K562 (cell line): ENCODE data around the gene STK16. TPM values are rescaled to one million over a fixed set of nuclear protein-coding genes. Genes with fewer than 3 reads are reported as not detected.

ENCODE experiments used
- ADNP ChIP-seq: fragments of 200-800 bp; sonication (Bioruptor generic); IDR thresholded peaks from 2 replicates; pipeline ENCODE4 v1.6.1; 2016; ENCODE audit warnings: missing genetic modification characterization, missing compliant biosample characterization
- BCOR ChIP-seq: fragments of 450-650 bp; IDR thresholded peaks from 2 replicates; pipeline ENCODE4 v1.6.1; 2016
- CBX3 ChIP-seq, 2 experiments: IDR thresholded peaks; 1 replicate in 1 of 2; 2 replicates in 1 of 2; pipeline ENCODE4 v1.6.1; 2012; ENCODE audit warnings: inconsistent platforms in 2 of 2, low read length in 2 of 2, borderline replicate concordance in 1 of 2, control low read depth in 1 of 2
- CXXC5 ChIP-seq: fragments of 250-450 bp; sonication (Bioruptor Pico); IDR thresholded peaks from 2 replicates; pipeline ENCODE4 v1.8.0; 2022; ENCODE audit warnings: inconsistent platforms, mild to moderate bottlenecking, moderate library complexity
- HDAC1 ChIP-seq, 2 experiments: fragments of 450-650 bp; IDR thresholded peaks; 2 replicates each; pipeline ENCODE4 v1.6.1; 2016 to 2017; ENCODE audit warnings: inconsistent platforms in 1 of 2, mild to moderate bottlenecking in 1 of 2, moderate library complexity in 1 of 2
- KDM1A ChIP-seq, 2 experiments: fragments of 450-650 bp; IDR thresholded peaks; 2 replicates each; pipeline ENCODE4 v1.6.1; 2016; ENCODE audit warnings: mild to moderate bottlenecking in 2 of 2
- RBM25 ChIP-seq: fragments of 200-400 bp; formaldehyde crosslinking; IDR thresholded peaks from 2 replicates; pipeline ENCODE4 v1.6.1; 2018; ENCODE audit warnings: low read length, low read depth, moderate library complexity; ENCODE audit not compliant: severe bottlenecking
- RCOR1 ChIP-seq, 2 experiments: IDR thresholded peaks; 2 replicates each; pipeline ENCODE4 v1.6.1; 2012; ENCODE audit warnings: low read depth in 2 of 2, low read length in 2 of 2, borderline replicate concordance in 1 of 2, improper control_type of control experiment in 1 of 2
- SMARCA5 ChIP-seq: fragments of 450-650 bp; IDR thresholded peaks from 2 replicates; pipeline ENCODE4 v1.6.1; 2016
- TFAM ChIP-seq: fragments of 250-450 bp; sonication (Bioruptor Pico); conservative IDR thresholded peaks from 2 replicates; pipeline ENCODE4 v1.5.0; 2021; ENCODE audit warnings: mild to moderate bottlenecking, moderate library complexity
- ZC3H4 ChIP-seq: sonication (generic); formaldehyde crosslinking; IDR thresholded peaks from 2 replicates; pipeline ENCODE4 v1.9.0; 2021; ENCODE audit warnings: missing genetic modification reagents, borderline replicate concordance
- ZNF24 ChIP-seq: fragments of 450-650 bp; IDR thresholded peaks from 2 replicates; pipeline ENCODE4 v1.6.1; 2016
- ZNF79 ChIP-seq: fragments of 250-450 bp; sonication (Bioruptor Pico); IDR thresholded peaks from 2 replicates; pipeline ENCODE4 v1.4.0; 2020; ENCODE audit warnings: low read depth, mild to moderate bottlenecking, moderate library complexity
- polyA plus RNA-seq, 8 experiments: library from polyadenylated mRNA; depleted of rRNA in 4 of 8; stranded (reverse) in 5 of 8; unstranded in 3 of 8; fragments of >200 nt; fragmentation: Nextera tagmentation in 2 of 8; fragmentation: Illumina TruSeq in 1 of 8; extraction: Ambion mirVana in 2 of 8; extraction: Trizol in 1 of 8; gene quantifications; 2 replicates each; pipeline versions ENCODE4 v1.2.1 to v1.2.3, GENCODE V29; 2011 to 2014; ENCODE audit warnings: inconsistent platforms in 1 of 8, missing spikeins in 1 of 8
- total RNA-seq, 7 experiments: library from RNA; depleted of rRNA in 6 of 7; stranded (reverse); fragments of >200 nt in 6 of 7; fragmentation: Illumina TruSeq in 2 of 7; extraction: Trizol in 2 of 7; gene quantifications; 2 replicates each; pipeline versions ENCODE4 v1.2.1 to v1.2.3, GENCODE V29; 2011 to 2021; ENCODE audit warnings: low replicate concordance in 1 of 7
- TF ChIP-seq, protein P1 (sequence below): fragments of 450-650 bp; IDR thresholded peaks from 2 replicates; pipeline ENCODE4 v1.6.1; 2016; ENCODE audit warnings: mild to moderate bottlenecking, moderate library complexity

The STK16 gene
- total and polyA plus RNA-seq, 9 of the 15 experiments (the other 6 are each of a cell fraction or from before 2014, with no cell fraction given), result 5.4 to 36.2 (median 17.8) TPM

DNA sequence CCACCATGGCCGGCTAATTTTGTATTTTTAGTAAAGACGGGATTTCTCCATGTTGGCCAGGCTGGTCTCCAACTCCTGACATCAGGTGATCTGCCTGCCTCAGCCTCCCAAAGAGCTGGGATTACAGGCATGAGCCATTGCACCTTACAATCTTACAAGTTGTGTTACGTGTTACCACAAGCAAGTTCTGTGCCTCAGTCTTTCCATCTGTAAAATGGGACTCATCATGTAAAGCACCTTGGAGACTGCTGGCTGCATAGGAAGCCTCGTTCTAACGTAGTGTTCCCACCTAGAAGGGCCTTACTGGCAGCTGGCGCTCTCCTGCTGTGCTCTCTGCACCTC, 43.9 kb downstream of the STK16 start (continued):
- peak; percentile 88 for TF ChIP-seq ADNP (tag)
- no peak for TF ChIP-seq ZC3H4 (CRISPR knock-in tag)
- TF ChIP-seq CBX3 (IDR thresholded peaks at IDR 0.05; ENCODE audit: borderline replicate concordance in 1 of 2, low read length in 2 of 2), result peak in 1 of 2 experiments; percentile 41; a peak in 1 of 3 replicates
- TF ChIP-seq, protein P1, sequence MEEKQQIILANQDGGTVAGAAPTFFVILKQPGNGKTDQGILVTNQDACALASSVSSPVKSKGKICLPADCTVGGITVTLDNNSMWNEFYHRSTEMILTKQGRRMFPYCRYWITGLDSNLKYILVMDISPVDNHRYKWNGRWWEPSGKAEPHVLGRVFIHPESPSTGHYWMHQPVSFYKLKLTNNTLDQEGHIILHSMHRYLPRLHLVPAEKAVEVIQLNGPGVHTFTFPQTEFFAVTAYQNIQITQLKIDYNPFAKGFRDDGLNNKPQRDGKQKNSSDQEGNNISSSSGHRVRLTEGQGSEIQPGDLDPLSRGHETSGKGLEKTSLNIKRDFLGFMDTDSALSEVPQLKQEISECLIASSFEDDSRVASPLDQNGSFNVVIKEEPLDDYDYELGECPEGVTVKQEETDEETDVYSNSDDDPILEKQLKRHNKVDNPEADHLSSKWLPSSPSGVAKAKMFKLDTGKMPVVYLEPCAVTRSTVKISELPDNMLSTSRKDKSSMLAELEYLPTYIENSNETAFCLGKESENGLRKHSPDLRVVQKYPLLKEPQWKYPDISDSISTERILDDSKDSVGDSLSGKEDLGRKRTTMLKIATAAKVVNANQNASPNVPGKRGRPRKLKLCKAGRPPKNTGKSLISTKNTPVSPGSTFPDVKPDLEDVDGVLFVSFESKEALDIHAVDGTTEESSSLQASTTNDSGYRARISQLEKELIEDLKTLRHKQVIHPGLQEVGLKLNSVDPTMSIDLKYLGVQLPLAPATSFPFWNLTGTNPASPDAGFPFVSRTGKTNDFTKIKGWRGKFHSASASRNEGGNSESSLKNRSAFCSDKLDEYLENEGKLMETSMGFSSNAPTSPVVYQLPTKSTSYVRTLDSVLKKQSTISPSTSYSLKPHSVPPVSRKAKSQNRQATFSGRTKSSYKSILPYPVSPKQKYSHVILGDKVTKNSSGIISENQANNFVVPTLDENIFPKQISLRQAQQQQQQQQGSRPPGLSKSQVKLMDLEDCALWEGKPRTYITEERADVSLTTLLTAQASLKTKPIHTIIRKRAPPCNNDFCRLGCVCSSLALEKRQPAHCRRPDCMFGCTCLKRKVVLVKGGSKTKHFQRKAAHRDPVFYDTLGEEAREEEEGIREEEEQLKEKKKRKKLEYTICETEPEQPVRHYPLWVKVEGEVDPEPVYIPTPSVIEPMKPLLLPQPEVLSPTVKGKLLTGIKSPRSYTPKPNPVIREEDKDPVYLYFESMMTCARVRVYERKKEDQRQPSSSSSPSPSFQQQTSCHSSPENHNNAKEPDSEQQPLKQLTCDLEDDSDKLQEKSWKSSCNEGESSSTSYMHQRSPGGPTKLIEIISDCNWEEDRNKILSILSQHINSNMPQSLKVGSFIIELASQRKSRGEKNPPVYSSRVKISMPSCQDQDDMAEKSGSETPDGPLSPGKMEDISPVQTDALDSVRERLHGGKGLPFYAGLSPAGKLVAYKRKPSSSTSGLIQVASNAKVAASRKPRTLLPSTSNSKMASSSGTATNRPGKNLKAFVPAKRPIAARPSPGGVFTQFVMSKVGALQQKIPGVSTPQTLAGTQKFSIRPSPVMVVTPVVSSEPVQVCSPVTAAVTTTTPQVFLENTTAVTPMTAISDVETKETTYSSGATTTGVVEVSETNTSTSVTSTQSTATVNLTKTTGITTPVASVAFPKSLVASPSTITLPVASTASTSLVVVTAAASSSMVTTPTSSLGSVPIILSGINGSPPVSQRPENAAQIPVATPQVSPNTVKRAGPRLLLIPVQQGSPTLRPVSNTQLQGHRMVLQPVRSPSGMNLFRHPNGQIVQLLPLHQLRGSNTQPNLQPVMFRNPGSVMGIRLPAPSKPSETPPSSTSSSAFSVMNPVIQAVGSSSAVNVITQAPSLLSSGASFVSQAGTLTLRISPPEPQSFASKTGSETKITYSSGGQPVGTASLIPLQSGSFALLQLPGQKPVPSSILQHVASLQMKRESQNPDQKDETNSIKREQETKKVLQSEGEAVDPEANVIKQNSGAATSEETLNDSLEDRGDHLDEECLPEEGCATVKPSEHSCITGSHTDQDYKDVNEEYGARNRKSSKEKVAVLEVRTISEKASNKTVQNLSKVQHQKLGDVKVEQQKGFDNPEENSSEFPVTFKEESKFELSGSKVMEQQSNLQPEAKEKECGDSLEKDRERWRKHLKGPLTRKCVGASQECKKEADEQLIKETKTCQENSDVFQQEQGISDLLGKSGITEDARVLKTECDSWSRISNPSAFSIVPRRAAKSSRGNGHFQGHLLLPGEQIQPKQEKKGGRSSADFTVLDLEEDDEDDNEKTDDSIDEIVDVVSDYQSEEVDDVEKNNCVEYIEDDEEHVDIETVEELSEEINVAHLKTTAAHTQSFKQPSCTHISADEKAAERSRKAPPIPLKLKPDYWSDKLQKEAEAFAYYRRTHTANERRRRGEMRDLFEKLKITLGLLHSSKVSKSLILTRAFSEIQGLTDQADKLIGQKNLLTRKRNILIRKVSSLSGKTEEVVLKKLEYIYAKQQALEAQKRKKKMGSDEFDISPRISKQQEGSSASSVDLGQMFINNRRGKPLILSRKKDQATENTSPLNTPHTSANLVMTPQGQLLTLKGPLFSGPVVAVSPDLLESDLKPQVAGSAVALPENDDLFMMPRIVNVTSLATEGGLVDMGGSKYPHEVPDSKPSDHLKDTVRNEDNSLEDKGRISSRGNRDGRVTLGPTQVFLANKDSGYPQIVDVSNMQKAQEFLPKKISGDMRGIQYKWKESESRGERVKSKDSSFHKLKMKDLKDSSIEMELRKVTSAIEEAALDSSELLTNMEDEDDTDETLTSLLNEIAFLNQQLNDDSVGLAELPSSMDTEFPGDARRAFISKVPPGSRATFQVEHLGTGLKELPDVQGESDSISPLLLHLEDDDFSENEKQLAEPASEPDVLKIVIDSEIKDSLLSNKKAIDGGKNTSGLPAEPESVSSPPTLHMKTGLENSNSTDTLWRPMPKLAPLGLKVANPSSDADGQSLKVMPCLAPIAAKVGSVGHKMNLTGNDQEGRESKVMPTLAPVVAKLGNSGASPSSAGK, result no peak
- TF ChIP-seq BCOR, result peak; percentile 96
- TF ChIP-seq KDM1A (IDR thresholded peaks at IDR 0.05), result peak; percentile 76 to 93
- TF ChIP-seq RCOR1 (IDR thresholded peaks at IDR 0.05; ENCODE audit: borderline replicate concordance in 1 of 2, low read depth in 2 of 2, low read length in 2 of 2), result peak in 1 of 2 experiments; percentile 65; a peak in 1 of 4 replicates
- TF ChIP-seq ZNF79 (CRISPR knock-in tag), result no peak
- no peak for TF ChIP-seq CXXC5 (CRISPR knock-in tag)
- TF ChIP-seq RBM25, result peak; percentile 93
- peak in 1 of 2 experiments; percentile 40; a peak in 1 of 4 replicates for TF ChIP-seq HDAC1 (IDR thresholded peaks at IDR 0.05)
- no peak for TF ChIP-seq ZNF24
- TF ChIP-seq TFAM, result no peak
- peak; percentile 90 for TF ChIP-seq SMARCA5
